Measurements from ENCODE around the gene MEGF6. TPM values are rescaled to one million over a fixed set of nuclear protein-coding genes. Genes with fewer than 3 reads are reported as not detected.

MEGF6 gene
- total and polyA plus RNA-seq, 4 donors = 6.0 to 19.9 (median 15.3) TPM

DNA sequence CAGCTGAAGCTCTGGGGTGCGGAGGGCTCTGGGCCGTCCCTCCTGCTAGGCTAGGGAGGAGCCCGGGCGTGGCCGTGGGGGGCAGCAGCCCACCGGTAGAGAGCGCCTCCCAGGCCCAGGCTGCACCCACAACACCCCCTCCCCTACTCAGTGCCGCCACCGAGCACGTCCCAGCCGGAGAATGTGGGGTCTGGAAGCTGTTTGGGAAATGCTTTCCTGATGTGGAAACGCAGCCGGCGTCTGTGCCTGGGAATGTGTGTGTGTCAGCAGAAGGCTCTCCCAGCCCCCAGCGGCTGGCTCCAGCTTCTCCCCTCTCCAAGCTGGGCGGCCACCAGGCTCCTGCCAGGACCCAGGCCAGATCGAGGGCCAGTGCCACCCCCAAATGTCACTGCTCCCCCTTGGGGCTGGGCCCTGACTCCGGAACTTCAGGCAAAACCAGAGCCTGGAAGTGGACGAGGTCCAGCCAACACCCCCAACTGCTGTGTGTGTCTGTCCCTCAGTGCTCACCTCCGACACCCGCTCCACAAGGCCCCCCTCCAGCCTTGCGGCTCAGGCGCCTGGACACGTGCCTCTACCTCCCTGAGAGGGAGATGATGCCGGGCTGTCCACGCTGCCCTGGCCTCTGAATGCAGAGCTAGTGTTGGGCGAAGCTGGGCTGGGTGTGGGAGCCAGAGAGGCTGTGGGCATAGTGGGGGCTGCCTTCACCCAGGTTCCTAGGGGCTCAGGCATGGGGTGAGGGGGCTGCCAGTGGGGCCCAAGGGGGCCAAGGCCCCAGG is 74.7 kb downstream of the MEGF6 start:
- Histone ChIP-seq H3K4me3 (ENCODE audit: low read depth, low read length) (no peak overlapping the region), H3K4me1 (ENCODE audit: control insufficient read depth, insufficient read depth, low read length) (peaks cover 32% of the 10 kb centered on the region), H3K9me3 (ENCODE audit: control insufficient read depth, insufficient read depth, low read length) (no peaks in the 10 kb centered on the region), H3K27me3 (ENCODE audit: control insufficient read depth, insufficient read depth, low read length) (no peaks in the 10 kb centered on the region), H3K27ac (ENCODE audit: low read depth, low read length) (no peak overlapping the region), H3K36me3 (ENCODE audit: control insufficient read depth, insufficient read depth, low read length) (peaks cover 5% of the 10 kb centered on the region)
- 81% methylated on average over 13 of the region's 27 CpGs for WGBS (ENCODE audit: insufficient coverage)
- no peak for DNase-seq (ENCODE audit: low read depth in 4 of 6, low spot score in 6 of 6)

GRCh38 chr1:3535732-3536131 is 75.6 kb downstream of the MEGF6 start:
- H3K27ac ChIP-seq (ENCODE audit: low read depth, low read length) = no peak overlapping the region
- peaks cover 1% of the 10 kb centered on the region for H3K27me3 ChIP-seq (ENCODE audit: control insufficient read depth, insufficient read depth, low read length)
- peaks cover 33% of the 10 kb centered on the region for H3K4me1 ChIP-seq (ENCODE audit: control insufficient read depth, insufficient read depth, low read length)
- WGBS (ENCODE audit: insufficient coverage) = 89% methylated on average over 10 of the region's 12 CpGs
- DNase-seq (ENCODE audit: low read depth in 4 of 6, low spot score in 6 of 6) = no peak
- H3K36me3 ChIP-seq (ENCODE audit: control insufficient read depth, insufficient read depth, low read length) = no peaks in the 10 kb centered on the region
- no peak overlapping the region for H3K4me3 ChIP-seq (ENCODE audit: low read depth, low read length)
- no peaks in the 10 kb centered on the region for H3K9me3 ChIP-seq (ENCODE audit: control insufficient read depth, insufficient read depth, low read length)

DNA sequence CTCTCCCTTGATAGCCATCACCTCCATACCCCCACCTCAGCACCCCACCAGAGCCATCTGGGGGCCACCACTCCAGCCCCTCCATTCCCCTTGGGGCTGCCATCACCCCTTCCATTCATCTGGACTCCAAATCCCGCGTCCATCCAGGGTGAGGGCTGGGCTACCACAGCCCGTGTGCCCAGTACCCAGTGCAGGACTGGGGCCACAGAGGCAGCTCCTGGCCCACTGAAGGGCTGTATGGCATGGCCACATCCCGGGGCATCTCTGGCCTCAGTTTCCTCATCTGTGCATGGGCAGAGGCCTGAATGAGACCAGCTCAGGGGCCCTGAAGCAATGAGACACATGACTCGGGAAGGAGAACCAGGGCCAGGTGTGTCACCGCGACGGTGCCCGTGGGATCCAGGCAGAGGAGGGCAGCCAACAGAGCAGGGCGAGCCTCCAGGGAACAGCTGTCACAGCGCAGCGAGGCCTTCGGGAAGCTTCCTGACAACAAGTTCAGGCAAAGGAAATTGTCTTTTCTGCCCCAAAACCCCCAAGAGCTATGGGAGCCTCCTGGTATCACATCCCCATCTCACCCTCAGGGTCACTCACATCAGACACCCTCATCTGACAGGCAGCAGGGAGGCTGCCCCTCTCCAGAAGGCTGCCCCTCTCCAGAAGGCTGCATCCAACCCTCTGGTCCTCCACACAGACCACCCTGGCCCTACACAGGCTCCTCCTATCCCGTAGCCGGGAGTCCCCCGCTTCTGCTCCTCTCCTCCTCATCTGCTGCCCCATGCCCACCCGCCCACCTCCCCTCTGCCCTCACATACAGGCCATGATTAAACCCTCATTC is 76.3 kb downstream of the MEGF6 start:
- H3K4me3 ChIP-seq (ENCODE audit: low read depth, low read length) = no peak overlapping the region
- H3K27ac ChIP-seq (ENCODE audit: low read depth, low read length) = no peak overlapping the region
- no peaks in the 10 kb centered on the region for H3K36me3 ChIP-seq (ENCODE audit: control insufficient read depth, insufficient read depth, low read length)
- H3K9me3 ChIP-seq (ENCODE audit: control insufficient read depth, insufficient read depth, low read length) = no peaks in the 10 kb centered on the region
- H3K27me3 ChIP-seq (ENCODE audit: control insufficient read depth, insufficient read depth, low read length) = peaks cover 7% of the 10 kb centered on the region
- 86% methylated on average over 17 of the region's 17 CpGs for WGBS (ENCODE audit: insufficient coverage)
- no peak for DNase-seq (ENCODE audit: low read depth in 4 of 6, low spot score in 6 of 6)
- H3K4me1 ChIP-seq (ENCODE audit: control insufficient read depth, insufficient read depth, low read length) = peaks cover 33% of the 10 kb centered on the region

DNA sequence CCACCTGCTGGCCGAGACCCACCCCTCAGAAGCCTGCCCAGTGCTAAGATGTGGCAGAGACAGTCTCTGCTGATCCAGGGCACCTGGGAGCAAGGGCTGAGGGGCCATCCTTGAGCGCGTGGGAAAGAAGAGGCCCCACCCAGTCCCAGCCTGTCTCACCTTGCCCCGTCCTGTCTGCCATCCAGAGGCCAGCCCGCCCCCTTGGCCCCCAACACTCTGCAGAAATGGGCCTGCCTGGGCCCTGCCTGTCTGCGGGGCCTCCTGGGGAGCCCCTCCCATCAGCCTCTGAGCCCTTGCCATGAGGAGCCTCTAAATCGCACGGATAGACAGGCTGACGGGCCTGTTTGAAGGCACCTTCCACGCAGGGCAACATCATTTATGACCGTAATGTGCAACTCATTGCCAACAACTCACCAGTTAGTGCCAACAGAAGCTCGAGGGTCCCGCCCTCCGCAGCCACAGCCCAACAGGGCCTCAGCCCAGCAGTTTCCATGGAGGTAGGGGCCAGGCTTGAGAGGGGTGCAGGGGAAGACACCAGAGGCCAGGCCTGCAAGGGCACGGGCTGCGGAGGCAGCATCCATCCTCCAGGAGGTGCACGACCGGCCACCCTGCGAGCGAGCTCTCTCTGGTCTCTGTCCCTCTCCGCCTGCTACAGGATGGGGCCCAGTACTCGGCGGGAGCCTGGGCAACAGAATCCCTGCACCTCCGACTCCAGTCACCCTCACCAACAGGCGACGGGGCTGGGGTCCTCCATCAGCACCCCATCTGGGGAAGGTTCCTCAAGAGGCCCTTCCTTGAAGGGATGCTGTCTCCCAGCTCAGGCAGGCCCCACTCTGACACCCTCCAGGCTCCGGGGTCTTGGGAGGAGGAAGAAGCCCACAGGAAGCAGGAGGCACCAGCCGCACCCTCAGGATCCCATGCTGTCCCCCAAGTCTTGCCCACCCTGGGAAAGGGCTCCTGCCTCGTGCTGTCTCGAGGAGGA is 78.0 kb downstream of the MEGF6 start:
- H3K4me1 ChIP-seq (ENCODE audit: control insufficient read depth, insufficient read depth, low read length) = peaks cover 33% of the 10 kb centered on the region
- WGBS (ENCODE audit: insufficient coverage) = 72% methylated on average over 27 of the region's 30 CpGs
- DNase-seq (ENCODE audit: low read depth in 4 of 6, low spot score in 6 of 6) = no peak
- H3K27me3 ChIP-seq (ENCODE audit: control insufficient read depth, insufficient read depth, low read length) = peaks cover 10% of the 10 kb centered on the region
- H3K4me3 ChIP-seq (ENCODE audit: low read depth, low read length) = no peak overlapping the region
- H3K36me3 ChIP-seq (ENCODE audit: control insufficient read depth, insufficient read depth, low read length) = no peaks in the 10 kb centered on the region
- no peak overlapping the region for H3K27ac ChIP-seq (ENCODE audit: low read depth, low read length)
- no peaks in the 10 kb centered on the region for H3K9me3 ChIP-seq (ENCODE audit: control insufficient read depth, insufficient read depth, low read length)

DNA sequence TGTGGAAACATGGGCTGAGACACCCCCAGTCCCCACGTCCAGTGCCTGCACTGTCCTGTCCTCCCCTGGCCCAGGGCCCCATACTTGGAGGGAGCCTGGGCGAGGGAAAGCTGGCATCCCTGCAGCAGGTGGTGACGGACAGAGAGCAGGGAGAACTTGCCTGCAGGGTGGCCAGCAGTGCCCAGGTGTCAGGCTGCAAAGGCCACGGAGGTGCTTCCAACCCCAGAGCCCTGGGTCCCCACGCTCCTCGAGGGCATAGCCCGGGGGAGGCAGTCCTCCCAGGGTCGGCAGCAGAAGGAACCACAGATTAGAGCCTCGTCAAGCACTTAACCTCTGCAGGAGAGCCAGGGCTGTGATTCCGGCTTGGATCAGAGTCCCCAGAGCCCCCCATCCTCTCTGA is 79.4 kb downstream of the MEGF6 start:
- WGBS (ENCODE audit: insufficient coverage) = 74% methylated on average over 9 of the region's 10 CpGs
- Histone ChIP-seq H3K9me3 (ENCODE audit: control insufficient read depth, insufficient read depth, low read length) (no peaks in the 10 kb centered on the region), H3K36me3 (ENCODE audit: control insufficient read depth, insufficient read depth, low read length) (peaks cover 3% of the 10 kb centered on the region), H3K27me3 (ENCODE audit: control insufficient read depth, insufficient read depth, low read length) (peaks cover 10% of the 10 kb centered on the region), H3K27ac (ENCODE audit: low read depth, low read length) (no peak overlapping the region), H3K4me1 (ENCODE audit: control insufficient read depth, insufficient read depth, low read length) (peaks cover 38% of the 10 kb centered on the region), H3K4me3 (ENCODE audit: low read depth, low read length) (no peak overlapping the region)
- no peak for DNase-seq (ENCODE audit: low read depth in 4 of 6, low spot score in 6 of 6)

- 2% methylated on average over 70 of the region's 96 CpGs for WGBS (ENCODE audit: insufficient coverage)
- Histone ChIP-seq H3K36me3 (ENCODE audit: control insufficient read depth, insufficient read depth, low read length) (peaks cover 3% of the 10 kb centered on the region), H3K4me3 (ENCODE audit: low read depth, low read length) (peak overlapping the region; percentile 21), H3K27ac (ENCODE audit: low read depth, low read length) (no peak overlapping the region), H3K27me3 (ENCODE audit: control insufficient read depth, insufficient read depth, low read length) (peaks cover 10% of the 10 kb centered on the region), H3K4me1 (ENCODE audit: control insufficient read depth, insufficient read depth, low read length) (peaks cover 38% of the 10 kb centered on the region), H3K9me3 (ENCODE audit: control insufficient read depth, insufficient read depth, low read length) (no peaks in the 10 kb centered on the region)
- DNase-seq (ENCODE audit: low read depth in 4 of 6, low spot score in 6 of 6) = peak in 3 of 6 donors; percentile 25 to 80 (median 77)
Observed at GRCh38 chr1:3530926-3531818, 80.1 kb downstream of the MEGF6 start.

DNA sequence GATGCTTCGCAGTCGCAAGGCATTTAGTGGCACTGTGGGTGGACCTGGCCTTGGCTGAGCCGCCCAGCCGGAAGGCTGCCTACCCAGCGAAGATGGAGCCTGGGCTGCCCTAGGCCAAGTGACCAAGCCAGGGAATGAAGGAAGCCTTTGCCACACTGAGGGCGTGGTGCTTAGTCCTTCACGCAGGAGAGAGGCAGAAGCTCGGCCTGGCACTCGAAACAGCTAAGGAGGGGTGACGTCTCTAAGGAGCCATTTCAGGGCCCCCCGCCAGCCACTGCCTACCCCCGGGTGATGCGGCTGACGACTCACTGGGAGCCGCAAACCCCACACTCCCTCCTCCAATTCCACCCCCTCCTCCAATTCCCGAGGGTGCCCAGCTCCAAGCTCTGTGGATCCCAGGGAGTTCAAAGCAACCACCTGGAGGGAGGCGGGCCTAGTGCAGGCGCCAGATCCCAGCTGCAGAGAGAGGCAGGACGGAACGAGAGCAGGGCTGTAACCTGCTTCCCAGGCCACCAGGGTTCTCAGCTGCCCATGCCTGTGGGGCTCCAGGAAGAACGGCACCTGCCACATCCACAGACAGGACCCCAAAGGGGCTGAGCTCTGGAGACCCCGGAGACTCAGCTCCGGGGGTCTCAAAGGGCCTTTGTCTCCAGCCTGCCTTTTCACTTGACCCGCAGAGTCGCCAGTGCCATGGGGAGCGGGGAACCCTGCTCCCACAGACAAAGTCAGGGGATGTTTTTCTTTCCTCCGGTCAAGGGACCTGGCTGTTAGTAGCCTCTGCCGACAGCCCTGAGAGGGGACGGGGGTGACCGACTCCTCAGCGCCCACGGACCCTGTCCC is 81.0 kb downstream of the MEGF6 start:
- no peaks in the 10 kb centered on the region for H3K9me3 ChIP-seq (ENCODE audit: control insufficient read depth, insufficient read depth, low read length)
- 45% methylated on average over 31 of the region's 32 CpGs for WGBS (ENCODE audit: insufficient coverage)
- no peak overlapping the region for H3K27ac ChIP-seq (ENCODE audit: low read depth, low read length)
- peak in 2 of 6 donors; percentile 15 to 43 for DNase-seq (ENCODE audit: low read depth in 4 of 6, low spot score in 6 of 6)
- H3K27me3 ChIP-seq (ENCODE audit: control insufficient read depth, insufficient read depth, low read length) = peaks cover 10% of the 10 kb centered on the region
- peak overlapping the region; percentile 21 for H3K4me3 ChIP-seq (ENCODE audit: low read depth, low read length)
- peaks cover 7% of the 10 kb centered on the region for H3K36me3 ChIP-seq (ENCODE audit: control insufficient read depth, insufficient read depth, low read length)
- peaks cover 44% of the 10 kb centered on the region for H3K4me1 ChIP-seq (ENCODE audit: control insufficient read depth, insufficient read depth, low read length)

DNA sequence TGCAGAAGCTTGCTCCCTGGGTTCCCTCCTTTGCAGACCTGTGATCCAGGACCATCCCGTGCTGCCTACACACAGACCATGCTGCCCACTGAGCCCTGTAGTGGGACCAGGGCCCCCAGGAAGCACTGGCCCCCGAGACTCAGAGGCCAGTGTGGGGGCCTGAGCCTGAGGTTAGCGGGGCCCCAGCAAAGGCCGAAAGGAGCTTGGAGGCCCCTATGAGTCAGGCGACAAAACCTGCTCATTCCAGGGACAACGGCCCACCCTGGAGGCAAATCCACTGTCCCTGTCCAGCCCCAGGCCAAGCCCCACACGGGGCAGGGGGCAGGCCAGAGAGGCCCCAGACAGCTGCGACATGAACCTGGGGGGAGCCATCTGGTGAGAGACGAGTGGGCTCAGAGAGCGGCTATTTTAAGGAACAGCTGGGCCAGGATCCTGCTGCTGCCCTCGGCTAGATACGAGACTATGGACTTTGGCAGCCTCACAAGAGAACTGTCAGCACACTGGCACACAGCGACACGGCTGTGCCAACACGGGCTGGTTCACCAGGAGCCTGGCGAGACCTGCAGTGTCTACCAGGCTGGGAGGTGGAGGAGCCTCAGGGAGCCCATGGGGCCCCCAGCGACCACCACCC is 82.1 kb downstream of the MEGF6 start:
- 45% methylated on average over 17 of the region's 17 CpGs for WGBS (ENCODE audit: insufficient coverage)
- Histone ChIP-seq H3K27me3 (ENCODE audit: control insufficient read depth, insufficient read depth, low read length) (peaks cover 10% of the 10 kb centered on the region), H3K4me3 (ENCODE audit: low read depth, low read length) (no peak overlapping the region), H3K36me3 (ENCODE audit: control insufficient read depth, insufficient read depth, low read length) (peaks cover 11% of the 10 kb centered on the region), H3K9me3 (ENCODE audit: control insufficient read depth, insufficient read depth, low read length) (no peaks in the 10 kb centered on the region), H3K27ac (ENCODE audit: low read depth, low read length) (no peak overlapping the region), H3K4me1 (ENCODE audit: control insufficient read depth, insufficient read depth, low read length) (peaks cover 48% of the 10 kb centered on the region)
- peak in 4 of 6 donors; percentile 23 to 82 (median 49) for DNase-seq (ENCODE audit: low read depth in 4 of 6, low spot score in 6 of 6)
